Glutamatergic neuron (in vitro differentiated cells): Measurements from ENCODE around the gene CTCFL. TPM values are rescaled to one million over a fixed set of nuclear protein-coding genes. Genes with fewer than 3 reads are reported as not detected.

ENCODE experiments used
- DNase-seq: peaks from one replicate; pipeline ENCODE4 v3.0.0; 2022
- H3K27ac Mint-ChIP-seq: one replicate; pipeline ENCODE4 v1.8.0; 2020; ENCODE audit warnings: mild to moderate bottlenecking, mixed read lengths, inconsistent platforms; ENCODE audit not compliant: unreplicated experiment
- H3K27me3 Mint-ChIP-seq: one replicate; pipeline ENCODE4 v1.8.0; 2020; ENCODE audit warnings: mild to moderate bottlenecking, moderate library complexity, mixed read lengths, inconsistent platforms; ENCODE audit not compliant: unreplicated experiment
- H3K36me3 Mint-ChIP-seq: one replicate; pipeline ENCODE4 v1.8.0; 2020; ENCODE audit warnings: mild to moderate bottlenecking, mixed read lengths, inconsistent platforms; ENCODE audit not compliant: unreplicated experiment
- H3K4me1 Mint-ChIP-seq: one replicate; pipeline ENCODE4 v1.8.0; 2020; ENCODE audit warnings: mild to moderate bottlenecking, low read depth, mixed read lengths, inconsistent platforms; ENCODE audit not compliant: unreplicated experiment
- H3K4me3 Mint-ChIP-seq: one replicate; pipeline ENCODE4 v1.8.0; 2020; ENCODE audit warnings: mild to moderate bottlenecking, mixed read lengths, inconsistent platforms; ENCODE audit not compliant: unreplicated experiment
- H3K9me3 Mint-ChIP-seq: one replicate; pipeline ENCODE4 v1.8.0; 2020; ENCODE audit warnings: mild to moderate bottlenecking, moderate library complexity, mixed read lengths, inconsistent platforms; ENCODE audit not compliant: unreplicated experiment
- total RNA-seq: library from RNA; stranded (reverse); fragmentation: NEBNext Ultra II Directional; extraction: Animal tissue kit (Norgen Biotek cat#: 25700); gene quantifications from one replicate; pipeline ENCODE4 v1.2.1, GENCODE V29; 2021; ENCODE audit not compliant: unreplicated experiment
- TF ChIP-seq, protein P1 (sequence below): fragments of 200-600 bp; sonication (generic); IDR thresholded peaks from one replicate; pipeline ENCODE4 v1.5.0; 2021; ENCODE audit not compliant: partially characterized antibody, unreplicated experiment

Gene CTCFL
- total RNA-seq, 1 donor from 2014 or later = not detected

DNA sequence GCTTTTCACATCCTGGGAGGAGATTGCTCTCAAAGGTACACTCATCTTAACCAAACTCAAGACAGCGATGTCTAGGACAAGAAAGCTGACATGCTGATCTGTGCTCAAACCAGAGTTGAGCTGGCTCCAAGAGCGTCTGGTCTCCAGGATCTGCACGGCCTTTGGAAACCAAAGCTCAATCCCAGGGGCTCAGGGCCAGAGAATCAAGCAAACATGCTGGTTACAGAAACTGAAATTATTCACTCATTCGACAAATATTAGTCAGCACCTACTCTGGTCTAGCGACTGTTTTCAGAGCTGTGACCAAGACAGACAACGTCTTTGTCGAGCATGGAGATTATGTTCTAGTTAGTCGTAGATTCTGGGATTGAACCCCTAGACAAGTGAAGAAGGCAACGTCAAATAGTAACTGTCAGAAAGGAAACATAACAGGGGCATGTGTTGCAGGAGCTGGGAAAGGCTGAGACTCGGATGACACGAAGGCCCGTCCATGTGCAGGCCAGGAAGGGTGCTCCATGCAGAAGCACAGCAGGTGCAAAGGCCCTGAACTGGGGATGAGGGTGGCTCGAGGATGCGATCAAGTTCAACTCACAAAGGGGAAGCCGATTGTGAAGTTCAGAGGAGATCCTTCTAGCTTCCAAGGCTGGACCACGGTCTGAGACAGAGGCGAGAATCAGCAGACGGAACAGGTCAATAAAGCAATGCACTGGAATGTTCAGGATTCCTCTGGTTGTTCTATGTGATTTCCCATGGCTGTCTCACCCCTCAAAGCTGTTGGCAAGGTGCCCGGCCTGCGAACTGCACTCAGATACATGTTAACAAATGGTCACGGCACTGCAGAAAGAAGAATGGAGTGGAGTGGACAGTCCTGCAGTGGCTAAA, 23.5 kb upstream of the CTCFL start:
- no peaks in the 10 kb centered on the region for H3K27me3 Mint-ChIP-seq
- no peak overlapping the region for H3K4me3 Mint-ChIP-seq
- no peaks in the 10 kb centered on the region for H3K36me3 Mint-ChIP-seq
- peaks cover 2% of the 10 kb centered on the region for H3K9me3 Mint-ChIP-seq
- no peak overlapping the region for H3K27ac Mint-ChIP-seq
- no peak for DNase-seq
- TF ChIP-seq, protein P1, sequence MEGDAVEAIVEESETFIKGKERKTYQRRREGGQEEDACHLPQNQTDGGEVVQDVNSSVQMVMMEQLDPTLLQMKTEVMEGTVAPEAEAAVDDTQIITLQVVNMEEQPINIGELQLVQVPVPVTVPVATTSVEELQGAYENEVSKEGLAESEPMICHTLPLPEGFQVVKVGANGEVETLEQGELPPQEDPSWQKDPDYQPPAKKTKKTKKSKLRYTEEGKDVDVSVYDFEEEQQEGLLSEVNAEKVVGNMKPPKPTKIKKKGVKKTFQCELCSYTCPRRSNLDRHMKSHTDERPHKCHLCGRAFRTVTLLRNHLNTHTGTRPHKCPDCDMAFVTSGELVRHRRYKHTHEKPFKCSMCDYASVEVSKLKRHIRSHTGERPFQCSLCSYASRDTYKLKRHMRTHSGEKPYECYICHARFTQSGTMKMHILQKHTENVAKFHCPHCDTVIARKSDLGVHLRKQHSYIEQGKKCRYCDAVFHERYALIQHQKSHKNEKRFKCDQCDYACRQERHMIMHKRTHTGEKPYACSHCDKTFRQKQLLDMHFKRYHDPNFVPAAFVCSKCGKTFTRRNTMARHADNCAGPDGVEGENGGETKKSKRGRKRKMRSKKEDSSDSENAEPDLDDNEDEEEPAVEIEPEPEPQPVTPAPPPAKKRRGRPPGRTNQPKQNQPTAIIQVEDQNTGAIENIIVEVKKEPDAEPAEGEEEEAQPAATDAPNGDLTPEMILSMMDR = no peak
- H3K4me1 Mint-ChIP-seq = peaks cover 6% of the 10 kb centered on the region

- no peak overlapping the region for H3K4me3 Mint-ChIP-seq
- no peak for DNase-seq
- H3K4me1 Mint-ChIP-seq = no peaks in the 10 kb centered on the region
- H3K9me3 Mint-ChIP-seq = no peaks in the 10 kb centered on the region
- H3K36me3 Mint-ChIP-seq = no peaks in the 10 kb centered on the region
- TF ChIP-seq, protein P1 = no peak
- H3K27me3 Mint-ChIP-seq = no peaks in the 10 kb centered on the region
- H3K27ac Mint-ChIP-seq = no peak overlapping the region
Measured at GRCh38 chr20:57546956-57547649, 22.2 kb upstream of the CTCFL start.

- Mint-ChIP-seq H3K4me1 (no peaks in the 10 kb centered on the region), H3K27ac (no peak overlapping the region), H3K36me3 (no peaks in the 10 kb centered on the region), H3K27me3 (no peaks in the 10 kb centered on the region), H3K4me3 (no peak overlapping the region), H3K9me3 (no peaks in the 10 kb centered on the region)
- TF ChIP-seq, protein P1 = no peak
- no peak for DNase-seq
Measured at GRCh38 chr20:57545927-57546662, 21.2 kb upstream of the CTCFL start.

DNA sequence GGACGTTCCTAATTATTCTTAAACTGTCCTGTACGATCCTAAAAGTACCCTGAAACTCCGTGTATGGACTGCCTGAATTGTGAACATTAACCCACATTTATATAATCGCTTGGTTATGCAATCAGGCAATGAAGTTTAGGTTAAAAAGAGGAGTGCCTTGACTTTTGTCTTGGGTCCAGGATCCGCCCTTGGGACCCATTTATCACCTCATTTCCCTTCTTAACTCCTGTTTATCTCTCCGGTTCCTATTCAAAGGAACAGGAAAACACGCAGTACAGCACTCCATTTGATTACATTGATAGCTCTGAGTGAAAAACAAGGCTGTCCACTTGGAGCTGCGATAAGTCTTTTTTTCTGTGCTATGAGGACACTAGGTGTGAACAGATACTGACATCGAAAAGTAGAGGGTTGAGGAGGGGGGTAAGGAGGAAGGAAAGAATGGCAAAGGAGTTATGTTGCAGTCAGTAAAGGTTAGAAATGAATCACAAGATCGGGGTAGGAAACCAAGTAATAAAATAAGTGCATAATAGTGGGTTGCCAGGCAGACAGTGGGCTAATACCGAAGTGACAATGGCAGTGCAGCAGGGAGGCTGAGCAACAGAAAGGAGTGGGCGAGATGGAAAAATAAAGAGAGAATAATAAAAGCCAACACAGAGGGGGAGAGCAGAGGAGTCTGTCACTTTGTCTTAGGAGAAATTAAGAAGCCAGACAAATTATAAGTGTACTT, 20.1 kb upstream of the CTCFL start:
- no peaks in the 10 kb centered on the region for H3K4me1 Mint-ChIP-seq
- H3K36me3 Mint-ChIP-seq = no peaks in the 10 kb centered on the region
- H3K4me3 Mint-ChIP-seq = no peak overlapping the region
- no peak overlapping the region for H3K27ac Mint-ChIP-seq
- H3K27me3 Mint-ChIP-seq = no peaks in the 10 kb centered on the region
- TF ChIP-seq, protein P1 = no peak
- DNase-seq = no peak
- H3K9me3 Mint-ChIP-seq = no peaks in the 10 kb centered on the region
